Liver (tissue), 3 donors: ENCODE measurements around the gene HOXC10.

Experiments
- EGR1 ChIP-seq, 2 donors: IDR thresholded peaks; 2 replicates each; pipeline ENCODE4 v1.6.1; 2016 to 2018; ENCODE audit warnings: antibody characterized with exemption in 2 of 2, low read depth in 2 of 2
- GABPA ChIP-seq, 2 donors: IDR thresholded peaks in 1 of 2; conservative IDR thresholded peaks in 1 of 2; 2 replicates each; pipeline ENCODE4 v1.6.1; 2016; ENCODE audit warnings: antibody characterized with exemption in 2 of 2, mild to moderate bottlenecking in 1 of 2, moderate library complexity in 1 of 2
- HNF4A ChIP-seq, 2 donors: conservative IDR thresholded peaks; 2 replicates each; pipeline ENCODE4 v1.6.1; 2016; ENCODE audit warnings: antibody characterized with exemption in 2 of 2, mild to moderate bottlenecking in 2 of 2
- SP1 ChIP-seq: IDR thresholded peaks from 2 replicates; pipeline ENCODE4 v1.6.1; 2018; ENCODE audit warnings: antibody characterized with exemption, mild to moderate bottlenecking
- YY1 ChIP-seq: IDR thresholded peaks from 2 replicates; pipeline ENCODE4 v1.6.1; 2016; ENCODE audit warnings: antibody characterized with exemption, mild to moderate bottlenecking
- TF ChIP-seq, protein P1 (sequence below): fragments of 150-350 bp; IDR thresholded peaks from 2 replicates; pipeline ENCODE4 v1.5.1; 2017; ENCODE audit warnings: improper control_type of control experiment, low read depth, low read length; ENCODE audit not compliant: missing input control
- TF ChIP-seq, protein P2 (sequence below): IDR thresholded peaks from 2 replicates; pipeline ENCODE4 v1.6.1; 2016; ENCODE audit warnings: antibody characterized with exemption, mild to moderate bottlenecking
- donor health status: healthy.
- donor health status: healthy.

DNA sequence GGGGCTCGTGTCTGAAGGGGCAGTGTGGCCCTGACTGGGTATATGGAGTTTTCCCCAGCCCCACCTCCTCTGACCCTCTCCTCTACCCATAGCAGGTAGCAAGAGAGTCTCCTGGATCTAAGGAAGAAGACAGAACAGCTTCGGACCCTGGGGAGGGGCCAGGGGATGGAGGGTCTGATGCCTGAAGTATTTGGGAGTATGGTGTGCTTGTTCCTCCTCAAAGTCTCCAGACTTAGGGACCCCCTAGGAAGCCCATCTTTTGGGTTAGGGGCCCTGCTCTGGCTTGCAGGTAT lies 23.3 kb downstream of the HOXC10 start:
- TF ChIP-seq, protein P1, sequence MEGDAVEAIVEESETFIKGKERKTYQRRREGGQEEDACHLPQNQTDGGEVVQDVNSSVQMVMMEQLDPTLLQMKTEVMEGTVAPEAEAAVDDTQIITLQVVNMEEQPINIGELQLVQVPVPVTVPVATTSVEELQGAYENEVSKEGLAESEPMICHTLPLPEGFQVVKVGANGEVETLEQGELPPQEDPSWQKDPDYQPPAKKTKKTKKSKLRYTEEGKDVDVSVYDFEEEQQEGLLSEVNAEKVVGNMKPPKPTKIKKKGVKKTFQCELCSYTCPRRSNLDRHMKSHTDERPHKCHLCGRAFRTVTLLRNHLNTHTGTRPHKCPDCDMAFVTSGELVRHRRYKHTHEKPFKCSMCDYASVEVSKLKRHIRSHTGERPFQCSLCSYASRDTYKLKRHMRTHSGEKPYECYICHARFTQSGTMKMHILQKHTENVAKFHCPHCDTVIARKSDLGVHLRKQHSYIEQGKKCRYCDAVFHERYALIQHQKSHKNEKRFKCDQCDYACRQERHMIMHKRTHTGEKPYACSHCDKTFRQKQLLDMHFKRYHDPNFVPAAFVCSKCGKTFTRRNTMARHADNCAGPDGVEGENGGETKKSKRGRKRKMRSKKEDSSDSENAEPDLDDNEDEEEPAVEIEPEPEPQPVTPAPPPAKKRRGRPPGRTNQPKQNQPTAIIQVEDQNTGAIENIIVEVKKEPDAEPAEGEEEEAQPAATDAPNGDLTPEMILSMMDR = no peak
- TF ChIP-seq EGR1 (IDR thresholded peaks at IDR 0.05; ENCODE audit: low read depth in 2 of 2) (no peak), HNF4A (conservative IDR thresholded peaks at IDR 0.05) (no peak), GABPA (IDR thresholded peaks at IDR 0.05 in 1 of 2, conservative IDR thresholded peaks at IDR 0.05 in 1 of 2) (no peak), SP1 (no peak), YY1 (no peak)
- TF ChIP-seq, protein P2, sequence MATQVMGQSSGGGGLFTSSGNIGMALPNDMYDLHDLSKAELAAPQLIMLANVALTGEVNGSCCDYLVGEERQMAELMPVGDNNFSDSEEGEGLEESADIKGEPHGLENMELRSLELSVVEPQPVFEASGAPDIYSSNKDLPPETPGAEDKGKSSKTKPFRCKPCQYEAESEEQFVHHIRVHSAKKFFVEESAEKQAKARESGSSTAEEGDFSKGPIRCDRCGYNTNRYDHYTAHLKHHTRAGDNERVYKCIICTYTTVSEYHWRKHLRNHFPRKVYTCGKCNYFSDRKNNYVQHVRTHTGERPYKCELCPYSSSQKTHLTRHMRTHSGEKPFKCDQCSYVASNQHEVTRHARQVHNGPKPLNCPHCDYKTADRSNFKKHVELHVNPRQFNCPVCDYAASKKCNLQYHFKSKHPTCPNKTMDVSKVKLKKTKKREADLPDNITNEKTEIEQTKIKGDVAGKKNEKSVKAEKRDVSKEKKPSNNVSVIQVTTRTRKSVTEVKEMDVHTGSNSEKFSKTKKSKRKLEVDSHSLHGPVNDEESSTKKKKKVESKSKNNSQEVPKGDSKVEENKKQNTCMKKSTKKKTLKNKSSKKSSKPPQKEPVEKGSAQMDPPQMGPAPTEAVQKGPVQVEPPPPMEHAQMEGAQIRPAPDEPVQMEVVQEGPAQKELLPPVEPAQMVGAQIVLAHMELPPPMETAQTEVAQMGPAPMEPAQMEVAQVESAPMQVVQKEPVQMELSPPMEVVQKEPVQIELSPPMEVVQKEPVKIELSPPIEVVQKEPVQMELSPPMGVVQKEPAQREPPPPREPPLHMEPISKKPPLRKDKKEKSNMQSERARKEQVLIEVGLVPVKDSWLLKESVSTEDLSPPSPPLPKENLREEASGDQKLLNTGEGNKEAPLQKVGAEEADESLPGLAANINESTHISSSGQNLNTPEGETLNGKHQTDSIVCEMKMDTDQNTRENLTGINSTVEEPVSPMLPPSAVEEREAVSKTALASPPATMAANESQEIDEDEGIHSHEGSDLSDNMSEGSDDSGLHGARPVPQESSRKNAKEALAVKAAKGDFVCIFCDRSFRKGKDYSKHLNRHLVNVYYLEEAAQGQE = no peak
